Ascending aorta (tissue), 2 donors: Measurements from ENCODE around the gene TMPRSS15. TPM values are rescaled to one million over a fixed set of nuclear protein-coding genes. Genes with fewer than 3 reads are reported as not detected.

ENCODE experiments used
- DNase-seq, 2 donors: peaks; one replicate each; pipeline ENCODE4 v3.0.0-alpha.2; 2019; ENCODE audit warnings: low spot score in 2 of 2
- H3K27ac ChIP-seq, 2 donors: fragments of 200-600 bp; sonication (generic); one replicate each; pipeline ENCODE4 v1.5.1; 2016 to 2017; ENCODE audit warnings: mild to moderate bottlenecking in 1 of 2
- H3K27me3 ChIP-seq: fragments of 200-600 bp; sonication (generic); one replicate; pipeline ENCODE4 v1.5.1; 2017
- H3K36me3 ChIP-seq, 2 donors: fragments of 200-600 bp; sonication (generic); one replicate each; pipeline ENCODE4 v1.5.1; 2016
- H3K4me1 ChIP-seq, 2 donors: fragments of 200-600 bp; sonication (generic); one replicate each; pipeline ENCODE4 v1.5.1; 2016 to 2017; ENCODE audit warnings: mild to moderate bottlenecking in 1 of 2
- H3K4me3 ChIP-seq, 2 donors: fragments of 200-600 bp; sonication (generic); one replicate each; pipeline ENCODE4 v1.5.1; 2016 to 2017; ENCODE audit warnings: mild to moderate bottlenecking in 1 of 2
- H3K9me3 ChIP-seq, 2 donors: fragments of 200-600 bp; sonication (generic); one replicate each; pipeline ENCODE4 v1.5.1; 2016
- CTCF ChIP-seq, 3 experiments: fragments of 200-600 bp in 2 of 3; fragments of 450-650 bp in 1 of 3; sonication (generic) in 2 of 3; IDR thresholded peaks; one replicate each; pipeline ENCODE4 v1.5.1; 2016 to 2019; ENCODE audit warnings: antibody characterized with exemption in 3 of 3, mild to moderate bottlenecking in 1 of 3, moderate library complexity in 1 of 3
- intact Hi-C: fragments of 100-400 bp; cut with DNase I; formaldehyde crosslinking; loops from one replicate; pipeline ENCODE4 v1.15.1; 2023
- total RNA-seq: library from RNA; depleted of rRNA; stranded (reverse); fragments of >200 nt; gene quantifications from one replicate; pipeline ENCODE4 v1.1.0, GENCODE V29; 2016

TMPRSS15 gene
- total RNA-seq, 1 donor from 2014 or later: not detected

DNA sequence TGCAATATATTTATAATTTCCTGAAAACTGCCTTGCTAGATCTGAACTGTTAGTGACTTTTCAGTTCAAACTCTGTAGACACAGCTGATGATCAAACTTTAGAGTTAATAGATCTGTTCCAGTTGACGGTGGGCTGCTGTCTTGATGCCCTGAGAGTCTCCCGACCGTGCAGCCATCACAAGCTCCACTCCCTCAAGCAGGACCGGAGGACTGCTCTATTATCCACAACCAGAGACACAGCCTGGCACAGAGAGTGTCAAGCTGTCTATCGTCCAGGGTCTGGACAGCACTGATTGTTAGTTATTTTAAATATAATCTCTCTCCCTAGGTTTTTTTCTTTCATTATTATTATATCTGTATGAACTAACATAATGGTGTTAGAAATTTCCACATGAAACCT, 150.9 kb downstream of the TMPRSS15 start:
- Histone ChIP-seq H3K27me3 (no peaks in the 10 kb centered on the region), H3K36me3 (no peaks in the 10 kb centered on the region), H3K4me3 (no peak overlapping the region), H3K4me1 (no peaks in the 10 kb centered on the region), H3K9me3 (no peaks in the 10 kb centered on the region), H3K27ac (no peak overlapping the region)
- no peak for DNase-seq
- intact Hi-C loops: no loop called here
- no peak for TF ChIP-seq CTCF (IDR thresholded peaks at IDR 0.05)

GRCh38 chr21:18252256-18252655, 151.3 kb downstream of the TMPRSS15 start:
- no peak for TF ChIP-seq CTCF (IDR thresholded peaks at IDR 0.05)
- Histone ChIP-seq H3K9me3 (no peaks in the 10 kb centered on the region), H3K36me3 (no peaks in the 10 kb centered on the region), H3K27me3 (no peaks in the 10 kb centered on the region), H3K4me1 (no peaks in the 10 kb centered on the region), H3K4me3 (no peak overlapping the region), H3K27ac (no peak overlapping the region)
- no peak for DNase-seq
- intact Hi-C loops: no loop called here

- H3K36me3 ChIP-seq: no peaks in the 10 kb centered on the region
- H3K9me3 ChIP-seq: no peaks in the 10 kb centered on the region
- no peak for TF ChIP-seq CTCF (IDR thresholded peaks at IDR 0.05)
- H3K27me3 ChIP-seq: no peaks in the 10 kb centered on the region
- H3K27ac ChIP-seq: no peak overlapping the region
- no peak overlapping the region for H3K4me3 ChIP-seq
- H3K4me1 ChIP-seq: no peaks in the 10 kb centered on the region
- intact Hi-C loops: no loop called here
- no peak for DNase-seq
Observed at GRCh38 chr21:18251065-18251464, 152.5 kb downstream of the TMPRSS15 start.

DNA sequence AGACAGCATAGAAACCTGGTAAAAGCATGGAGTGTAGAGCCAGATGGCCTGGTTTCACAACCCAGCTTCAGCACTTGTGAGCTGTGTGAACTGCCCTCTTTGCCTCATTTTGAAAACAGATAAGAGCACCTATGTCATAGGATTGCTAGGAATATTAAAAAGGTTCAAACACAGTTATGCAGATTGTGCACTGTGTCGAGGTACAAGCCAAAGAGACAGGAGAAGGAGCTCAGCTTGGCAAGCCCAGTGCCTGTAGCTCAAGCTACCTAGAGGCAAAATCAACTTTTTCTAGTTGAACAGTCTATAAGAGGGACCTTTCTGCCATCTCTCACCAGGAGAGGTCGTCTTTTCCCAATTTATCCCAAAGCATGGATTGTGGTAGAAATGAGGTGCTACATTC, 153.9 kb downstream of the TMPRSS15 start:
- Histone ChIP-seq H3K27ac (no peak overlapping the region), H3K4me1 (no peaks in the 10 kb centered on the region), H3K36me3 (no peaks in the 10 kb centered on the region), H3K9me3 (no peaks in the 10 kb centered on the region), H3K4me3 (no peak overlapping the region), H3K27me3 (no peaks in the 10 kb centered on the region)
- intact Hi-C loops: no loop called here
- TF ChIP-seq CTCF (IDR thresholded peaks at IDR 0.05): no peak
- DNase-seq: no peak

DNA sequence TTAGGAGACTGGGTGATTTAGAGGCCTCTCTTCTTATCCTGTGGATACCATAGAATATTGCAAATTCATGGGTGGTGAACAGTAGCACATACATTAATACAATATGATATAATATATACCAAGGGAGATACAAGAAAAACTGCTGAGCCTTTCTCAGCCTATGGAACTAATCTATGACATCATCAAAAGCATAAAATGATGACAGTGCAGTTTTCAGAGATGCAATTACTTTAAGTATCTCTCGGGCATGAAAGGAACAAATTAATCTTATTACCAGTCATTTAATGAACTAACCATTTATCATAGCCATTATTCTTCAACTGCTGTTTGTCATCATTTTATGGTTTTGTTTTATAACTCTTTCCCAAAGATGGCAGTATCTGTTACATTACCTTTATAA, 155.4 kb downstream of the TMPRSS15 start:
- intact Hi-C loops: no loop called here
- no peak for DNase-seq
- TF ChIP-seq CTCF (IDR thresholded peaks at IDR 0.05): no peak

GRCh38 chr21:18245464-18245967, 158.1 kb downstream of the TMPRSS15 start:
- Histone ChIP-seq H3K4me3 (peak overlapping the region; percentile 47 to 56), H3K27me3 (no peaks in the 10 kb centered on the region), H3K27ac (no peak overlapping the region), H3K4me1 (no peaks in the 10 kb centered on the region), H3K36me3 (no peaks in the 10 kb centered on the region), H3K9me3 (no peaks in the 10 kb centered on the region)
- TF ChIP-seq CTCF (IDR thresholded peaks at IDR 0.05): no peak
- intact Hi-C loops: no loop called here
- peak in 1 of 2 donors; percentile 62 for DNase-seq

More for the DNA sequence above, 155.4 kb downstream of the TMPRSS15 start:
- H3K36me3 ChIP-seq: no peaks in the 10 kb centered on the region
- H3K27ac ChIP-seq: no peak overlapping the region
- no peaks in the 10 kb centered on the region for H3K4me1 ChIP-seq
- H3K4me3 ChIP-seq: no peak overlapping the region
- H3K27me3 ChIP-seq: no peaks in the 10 kb centered on the region
- H3K9me3 ChIP-seq: no peaks in the 10 kb centered on the region
